Renal cortex interstitium (tissue), 11 donors: ENCODE results near the gene CPNE9. TPM values are rescaled to one million over a fixed set of nuclear protein-coding genes. Genes with fewer than 3 reads are reported as not detected.

Source experiments
- DNase-seq, 11 donors: peaks; one replicate each; pipeline ENCODE4 v3.0.0-alpha.2; 2013; ENCODE audit warnings: low read depth in 9 of 11, low spot score in 4 of 11; ENCODE audit errors: extremely low read depth in 1 of 11
- polyA plus RNA-seq, 3 donors: library from polyadenylated mRNA; unstranded; fragments of 120-200 nt; gene quantifications; one replicate each; pipeline ENCODE4 v1.2.1, GENCODE V29; 2013; ENCODE audit not compliant: insufficient read length in 3 of 3

CPNE9 gene
- polyA plus RNA-seq, 3 donors: 0.29 TPM; not detected in 2

GRCh38 chr3:9704347-9705322, 1.0 kb downstream of the CPNE9 start:
- DNase-seq: peak in 9 of 11 donors; percentile 13 to 58 (median 36)

GRCh38 chr3:9710174-9710739, 6.6 kb downstream of the CPNE9 start:
- no peak for DNase-seq

DNA sequence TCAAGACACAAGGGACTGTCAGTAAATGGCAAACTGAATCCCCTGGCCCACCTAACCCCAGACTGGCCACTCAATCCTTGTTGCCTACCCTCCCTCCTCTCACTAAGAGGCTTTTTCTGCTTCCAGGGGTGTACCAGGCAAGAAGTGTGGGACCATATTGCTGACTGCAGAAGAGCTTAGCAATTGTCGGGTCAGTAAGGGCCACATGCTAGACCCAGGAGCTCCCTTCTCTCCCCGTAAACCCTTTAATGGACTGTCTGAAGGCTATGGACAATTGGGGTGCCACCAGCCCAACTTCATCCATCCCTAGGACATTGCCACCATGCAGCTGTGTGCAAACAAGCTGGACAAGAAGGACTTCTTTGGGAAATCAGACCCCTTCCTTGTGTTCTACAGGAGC, 8.8 kb downstream of the CPNE9 start:
- DNase-seq: no peak

GRCh38 chr3:9713142-9713541, 9.5 kb downstream of the CPNE9 start:
- no peak for DNase-seq

DNA sequence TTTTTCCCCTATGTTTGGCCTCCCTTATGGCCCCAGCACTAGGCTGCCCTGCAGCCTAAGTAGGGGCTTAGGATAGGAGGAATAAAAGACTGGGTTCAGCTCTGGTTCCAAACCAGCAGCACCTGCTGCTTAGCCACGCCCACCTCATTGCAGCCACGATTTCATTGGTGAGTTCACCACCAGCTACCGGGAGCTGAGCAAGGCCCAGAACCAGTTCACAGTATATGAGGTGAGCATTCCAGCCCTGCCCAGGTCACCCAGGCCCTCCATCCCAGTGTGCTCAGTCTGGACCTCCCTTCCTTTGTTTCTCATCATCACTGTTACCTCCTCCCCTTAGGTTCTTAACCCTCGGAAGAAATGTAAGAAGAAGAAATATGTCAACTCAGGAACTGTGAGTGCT, 11.5 kb downstream of the CPNE9 start:
- no peak for DNase-seq

GRCh38 chr3:9715764-9716437, 12.3 kb downstream of the CPNE9 start:
- peak in 2 of 11 donors; percentile 8 to 19 for DNase-seq

- DNase-seq: no peak
These were observed 13.3 kb downstream of the CPNE9 start for GRCh38 chr3:9716801-9717555.

DNA sequence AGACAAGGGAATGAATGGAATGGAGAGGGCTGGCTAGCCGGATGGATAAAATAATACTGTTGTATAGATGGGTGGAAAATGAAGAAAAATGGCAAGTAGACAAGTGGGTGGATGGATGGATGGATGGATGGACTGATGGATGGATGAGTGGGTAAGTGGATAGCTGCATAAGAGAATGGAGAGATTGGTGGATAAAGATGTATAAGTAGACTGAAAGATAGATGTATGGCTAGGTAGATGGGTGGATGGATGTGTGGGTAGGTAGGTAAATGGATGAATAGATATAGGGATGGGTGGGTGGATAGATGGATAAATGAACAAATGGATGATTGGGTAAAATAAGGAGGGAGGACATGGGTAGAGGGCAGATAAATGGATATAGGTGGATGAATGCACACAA, 13.9 kb downstream of the CPNE9 start:
- DNase-seq: no peak

DNA sequence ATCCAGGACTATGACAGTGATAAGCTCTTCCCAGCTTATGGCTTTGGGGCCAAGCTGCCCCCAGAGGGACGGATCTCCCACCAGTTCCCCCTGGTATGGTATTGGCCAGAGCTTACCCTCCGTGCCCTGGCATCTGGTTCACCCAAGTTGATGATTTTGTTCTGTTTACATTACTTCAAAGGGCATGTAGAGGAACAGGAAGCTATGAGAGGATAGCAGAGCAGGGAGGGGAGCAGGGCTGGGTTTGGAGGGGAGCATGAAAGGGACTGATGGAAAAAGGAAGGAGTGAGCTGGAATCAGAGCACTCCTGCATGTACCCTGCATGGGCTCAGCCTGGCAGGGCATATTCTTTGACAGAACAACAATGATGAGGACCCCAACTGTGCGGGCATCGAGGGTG, 14.5 kb downstream of the CPNE9 start:
- no peak for DNase-seq

DNA sequence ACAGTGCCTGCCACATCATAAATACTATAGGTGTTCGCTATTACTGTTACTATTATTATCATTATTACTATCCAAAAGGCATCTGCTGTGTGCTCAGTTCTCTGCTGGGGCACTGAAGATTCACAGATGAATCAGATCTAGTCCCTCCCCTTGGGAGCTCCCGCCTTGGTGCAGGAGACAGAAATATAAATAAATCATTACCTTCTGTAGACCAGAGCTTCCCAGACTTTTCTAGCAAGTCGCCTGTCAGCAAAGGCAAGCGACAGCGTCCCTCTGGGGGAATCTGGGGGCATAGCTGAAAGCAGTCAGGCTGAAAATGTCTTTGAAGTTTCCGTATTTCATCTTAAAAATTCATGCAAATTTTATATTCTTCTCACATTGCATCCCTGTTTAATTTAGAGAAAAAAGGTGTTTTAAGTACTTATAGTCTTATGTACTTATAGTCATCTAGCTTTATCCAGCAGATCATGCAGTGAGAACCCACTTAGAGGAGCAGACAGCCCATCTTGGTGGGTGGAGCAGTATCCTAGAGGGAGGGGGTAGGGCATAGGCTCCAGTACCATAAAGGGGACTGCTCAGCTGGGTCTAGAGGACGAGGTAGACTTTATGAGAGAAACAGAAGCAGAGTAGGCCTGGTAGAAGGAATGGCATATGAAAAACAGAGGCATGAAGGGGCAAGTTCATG, 17.5 kb downstream of the CPNE9 start:
- no peak for DNase-seq

- no peak for DNase-seq
These were observed 18.0 kb downstream of the CPNE9 start for GRCh38 chr3:9721700-9722060.

DNA sequence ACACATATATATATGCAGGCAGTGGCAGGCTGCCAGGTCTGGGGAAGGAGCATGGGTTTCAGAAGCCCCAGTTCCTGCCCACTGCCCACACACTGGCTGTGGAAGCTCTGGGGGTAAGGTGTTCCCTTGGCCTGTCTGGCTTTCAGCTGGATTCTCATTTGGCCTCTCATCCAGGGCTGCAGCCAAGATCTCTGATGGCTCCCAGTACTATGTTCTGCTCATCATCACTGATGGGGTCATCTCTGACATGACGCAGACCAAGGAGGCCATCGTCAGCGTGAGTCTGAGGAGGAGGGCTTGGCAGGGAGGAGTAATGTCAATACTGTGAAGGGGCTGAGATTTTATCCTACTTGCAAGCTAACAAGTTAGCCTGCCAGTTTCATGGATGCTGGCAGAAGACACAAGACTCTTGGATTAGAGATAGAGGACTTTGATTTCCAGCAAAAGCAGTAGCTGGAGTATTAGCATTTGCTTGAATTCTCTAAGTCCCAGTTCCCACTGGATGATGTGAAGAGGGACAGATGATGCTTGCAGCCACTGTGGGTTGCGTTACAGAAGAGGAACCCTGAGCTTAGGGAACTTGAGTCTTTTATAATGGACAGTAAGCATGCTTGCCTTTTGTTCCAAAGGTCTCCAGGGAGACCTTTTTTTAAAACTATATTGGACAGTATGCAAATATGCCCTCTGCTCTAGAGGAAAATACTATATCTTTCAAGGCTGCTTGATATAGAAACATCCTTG, 22.3 kb downstream of the CPNE9 start:
- DNase-seq: no peak

DNA sequence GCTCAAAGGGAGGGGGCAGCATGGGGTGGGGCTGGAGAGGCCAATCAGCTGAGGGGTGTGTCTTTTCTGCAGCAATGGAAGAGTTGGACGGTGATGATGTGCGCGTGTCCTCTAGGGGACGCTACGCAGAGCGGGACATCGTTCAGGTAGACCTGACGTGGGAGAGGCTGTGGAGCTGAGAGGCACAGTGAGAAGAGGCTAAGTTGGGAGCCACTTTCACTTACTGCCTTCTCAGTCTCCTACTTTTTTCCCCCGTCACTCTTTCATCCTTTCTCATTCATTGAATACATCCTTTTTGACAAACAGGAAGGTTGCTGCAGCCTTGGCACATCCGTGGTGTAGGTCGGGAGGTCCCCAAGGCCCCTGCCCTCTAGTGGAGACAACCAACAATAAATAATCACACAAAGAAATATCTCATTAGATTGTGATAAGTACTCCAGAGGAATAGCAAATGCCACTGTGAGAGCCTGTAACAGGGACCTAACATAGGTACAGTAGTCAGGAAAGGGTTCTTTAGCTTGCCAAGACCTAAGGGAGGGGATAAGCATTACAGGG, 23.5 kb downstream of the CPNE9 start:
- no peak for DNase-seq

GRCh38 chr3:9727743-9728142, 24.1 kb downstream of the CPNE9 start:
- DNase-seq: no peak

DNA sequence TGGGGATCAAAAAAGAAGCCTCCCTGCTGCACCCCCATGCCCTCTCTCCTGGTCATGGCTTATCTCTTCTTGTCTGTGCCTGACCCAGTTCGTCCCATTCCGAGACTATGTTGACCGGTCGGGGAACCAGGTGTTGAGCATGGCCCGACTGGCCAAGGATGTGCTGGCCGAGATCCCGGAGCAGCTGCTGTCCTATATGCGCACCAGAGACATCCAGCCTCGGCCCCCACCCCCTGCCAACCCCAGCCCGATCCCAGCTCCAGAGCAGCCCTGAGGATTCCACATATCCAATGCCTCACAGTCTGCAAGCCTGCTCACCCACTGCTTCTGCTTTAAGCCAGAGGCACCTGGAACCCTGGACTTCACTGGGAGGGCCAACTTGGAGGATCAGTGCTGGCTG, 25.8 kb downstream of the CPNE9 start:
- no peak for DNase-seq

- peak in 1 of 11 donors; percentile 38 for DNase-seq
These were observed 27.1 kb downstream of the CPNE9 start for GRCh38 chr3:9730657-9731205.

DNA sequence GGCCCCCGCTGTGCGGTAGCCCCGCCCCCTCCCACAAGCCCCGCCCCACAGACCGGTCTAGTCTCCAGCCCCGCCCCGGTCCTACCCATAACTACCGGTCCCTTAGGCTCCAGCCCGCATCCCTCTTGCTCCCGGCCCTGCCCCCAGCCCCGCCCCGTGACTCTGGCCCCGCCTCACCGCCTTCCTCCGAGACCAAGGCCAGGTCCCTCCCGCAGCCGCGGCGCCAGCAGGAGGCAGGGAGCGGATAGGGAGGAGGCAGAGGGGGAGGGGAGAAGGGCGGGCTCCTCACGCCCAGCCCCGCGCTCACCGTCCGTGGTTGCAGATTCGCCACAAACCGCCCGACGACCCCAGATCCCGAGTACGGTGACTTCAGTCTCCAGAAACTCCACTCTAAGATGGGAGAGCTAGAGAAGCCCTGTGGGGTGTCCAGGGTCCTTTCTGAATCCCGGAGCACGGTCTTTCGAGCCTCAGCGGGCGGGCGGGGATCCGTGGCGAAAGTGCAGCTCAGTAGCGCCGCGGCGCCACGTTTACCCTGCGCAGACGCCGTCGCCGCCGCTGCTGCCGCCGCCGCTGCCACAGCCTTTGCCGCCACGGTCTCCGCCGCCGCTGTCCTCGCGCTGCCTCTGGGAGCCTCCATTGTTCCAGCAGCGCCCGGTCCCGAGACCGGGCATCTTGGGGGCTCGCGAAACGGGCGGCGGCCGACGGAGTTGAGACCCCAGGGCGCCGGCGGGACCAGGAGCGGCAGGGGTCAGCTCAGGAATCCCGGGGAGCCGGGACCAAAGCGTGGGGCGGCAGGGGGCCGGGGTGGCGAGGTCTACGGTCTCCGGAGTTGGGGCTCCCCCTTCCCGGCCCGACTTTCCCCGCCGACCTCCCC, 27.8 kb downstream of the CPNE9 start, which contains the start of gene BRPF1:
TSS of gene BRPF1 (plus strand) at position 530 of the 874 bp plus-strand sequence. CDS start 2,406 bp downstream, outside the sequence.
- peak; percentile 95 to 99 (median 98) for DNase-seq
